Stimulated activated CD4-positive, alpha-beta T cell treated with anti-CD3 and anti-CD28 coated beads, Interleukin-4, amount 100 ng/mL, for 48 hours (primary cell): ENCODE measurements around the gene STC2.

Source experiments
- DNase-seq, 2 donors: peaks; one replicate each; pipeline ENCODE4 v3.0.0-alpha.2; 2020; ENCODE audit warnings: low read depth in 2 of 2

Gene STC2

GRCh38 chr5:173314166-173314952, 13.9 kb downstream of the STC2 start:
- DNase-seq, result no peak

DNA sequence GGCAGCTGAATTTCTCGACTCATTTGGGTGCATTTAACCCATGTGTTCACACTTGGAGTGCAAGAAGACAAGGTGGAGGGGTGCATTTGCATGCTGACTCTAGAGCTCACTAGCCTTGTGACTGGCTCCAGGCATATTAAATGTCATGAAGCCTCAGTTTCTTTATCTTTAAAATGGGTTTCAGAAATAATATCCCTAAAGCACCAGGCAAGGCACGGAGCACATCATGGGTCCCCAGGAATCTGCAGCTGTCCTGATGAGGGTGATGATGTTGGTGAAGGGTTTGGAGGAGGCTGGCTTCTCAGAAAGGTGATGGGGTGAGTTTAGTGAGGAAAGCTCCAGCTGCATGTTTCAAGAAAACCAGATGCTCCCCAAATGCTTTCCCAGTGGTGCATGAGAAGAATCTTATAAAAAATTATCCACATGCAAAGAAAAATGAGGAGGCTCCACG, 14.8 kb downstream of the STC2 start:
- no peak for DNase-seq

GRCh38 chr5:173312821-173313220, 15.4 kb downstream of the STC2 start:
- DNase-seq, result no peak

- no peak for DNase-seq
Observed at GRCh38 chr5:173311818-173312585, 16.2 kb downstream of the STC2 start.

DNA sequence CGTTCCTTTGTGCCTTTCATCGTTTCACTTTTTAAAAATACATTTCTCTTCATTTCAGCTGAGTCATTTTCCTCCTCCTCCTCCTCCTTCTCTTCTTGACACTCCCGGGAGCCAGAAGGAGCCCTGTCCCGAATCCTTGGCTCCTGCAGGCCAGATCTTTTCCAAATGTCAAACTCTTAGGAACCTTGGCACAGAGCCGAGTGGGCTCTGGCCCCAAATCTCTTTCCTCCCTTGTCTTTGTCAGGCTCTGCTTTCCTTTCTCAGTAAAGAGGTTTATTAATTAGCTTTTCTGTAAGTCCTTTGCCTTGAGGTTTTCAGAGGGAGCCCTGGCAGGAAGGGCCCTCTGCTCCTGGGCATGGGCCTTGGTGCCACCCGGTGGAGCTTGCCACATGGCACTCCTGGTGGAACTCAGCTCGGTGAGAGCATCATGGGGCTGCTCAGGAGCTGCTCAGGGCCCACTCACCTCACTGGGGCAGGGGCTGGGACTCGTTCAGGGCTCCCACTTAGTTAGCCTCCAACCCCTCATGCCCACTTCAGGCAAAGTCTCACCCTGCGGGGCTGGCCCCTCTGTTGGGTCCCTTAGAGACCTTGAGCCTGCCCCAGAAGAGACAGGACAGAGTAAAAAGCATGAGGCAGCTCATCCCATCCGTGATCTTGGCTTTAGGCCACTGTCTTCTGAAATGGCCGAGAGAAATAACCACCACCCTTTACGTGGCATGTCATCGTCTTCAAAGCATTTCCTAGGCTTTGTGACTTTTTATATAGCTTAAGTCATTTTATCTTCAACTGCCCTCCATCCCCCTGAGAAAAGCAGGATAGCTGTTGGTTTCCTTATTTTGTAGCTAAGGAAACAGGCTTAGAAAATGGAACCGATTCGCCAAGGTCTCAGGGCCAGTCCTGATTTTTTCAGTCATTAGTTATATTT, 17.1 kb downstream of the STC2 start:
- no peak for DNase-seq

DNA sequence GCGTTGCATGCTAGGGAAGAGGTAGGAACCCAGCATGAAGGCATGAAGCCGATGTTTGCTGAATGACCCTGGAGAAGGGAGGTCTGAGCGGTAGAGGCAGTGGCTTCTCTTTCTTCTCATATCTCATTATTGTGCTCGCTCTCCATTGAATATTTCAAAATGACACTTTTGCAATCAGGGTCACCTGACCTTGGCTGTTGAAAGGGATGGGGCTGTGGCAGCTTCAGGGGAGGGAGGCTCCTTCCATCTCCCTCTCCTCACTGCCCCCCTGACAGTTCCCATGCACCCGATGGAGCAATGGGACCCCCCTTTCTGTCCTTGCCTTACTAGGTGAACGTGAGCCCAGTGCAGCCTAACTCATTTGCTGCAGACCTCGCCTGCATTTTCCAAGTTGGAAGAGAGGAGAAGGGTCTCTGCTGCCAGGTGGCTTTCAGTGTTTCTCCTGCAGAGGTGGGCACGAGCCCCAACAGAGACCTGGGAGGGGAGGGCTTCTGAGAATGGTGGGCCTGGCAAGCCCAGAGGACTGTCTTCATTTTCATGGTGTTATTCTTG, 17.9 kb downstream of the STC2 start:
- DNase-seq, result no peak

DNA sequence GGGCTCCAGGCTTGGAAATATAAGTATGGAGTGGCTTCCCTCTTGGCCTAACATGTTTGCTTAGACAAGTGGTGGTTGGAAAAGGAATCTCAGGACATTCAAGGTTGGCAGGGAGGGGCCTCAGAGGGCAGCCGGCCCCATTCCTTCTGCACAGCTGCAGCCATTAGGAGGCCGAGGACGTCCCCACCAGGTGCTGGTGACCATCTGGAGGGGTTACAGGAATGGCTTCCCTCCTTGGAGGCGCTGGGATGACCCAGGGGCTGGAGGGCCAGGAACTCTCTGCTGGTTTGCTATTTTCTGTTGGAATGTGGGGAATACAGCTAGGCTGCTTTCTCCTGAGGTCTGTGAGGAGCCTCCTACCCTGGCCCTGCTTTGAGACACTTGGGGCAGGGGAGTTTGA, 18.5 kb downstream of the STC2 start:
- DNase-seq, result no peak

GRCh38 chr5:173308226-173308625, 20.0 kb downstream of the STC2 start:
- DNase-seq, result no peak

DNA sequence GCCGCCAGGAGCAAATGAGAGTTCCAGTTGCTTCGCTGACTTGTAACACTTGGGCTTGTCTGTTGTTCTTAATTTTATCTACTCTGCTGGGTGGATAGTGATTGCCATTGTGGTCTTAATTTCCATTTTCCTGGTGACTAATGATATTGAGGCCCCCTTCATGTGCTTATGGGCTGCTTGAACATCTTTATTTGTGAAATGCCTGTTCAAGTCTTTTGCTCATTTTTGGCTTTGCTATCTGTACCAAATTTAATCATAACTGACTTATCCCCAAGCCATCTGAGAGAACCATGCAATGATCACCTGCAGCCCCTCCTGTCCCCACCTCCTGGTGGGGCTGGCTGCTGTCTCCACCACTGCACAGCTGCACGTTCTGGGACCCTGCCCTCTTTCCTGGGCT, 20.5 kb downstream of the STC2 start:
- no peak for DNase-seq

DNA sequence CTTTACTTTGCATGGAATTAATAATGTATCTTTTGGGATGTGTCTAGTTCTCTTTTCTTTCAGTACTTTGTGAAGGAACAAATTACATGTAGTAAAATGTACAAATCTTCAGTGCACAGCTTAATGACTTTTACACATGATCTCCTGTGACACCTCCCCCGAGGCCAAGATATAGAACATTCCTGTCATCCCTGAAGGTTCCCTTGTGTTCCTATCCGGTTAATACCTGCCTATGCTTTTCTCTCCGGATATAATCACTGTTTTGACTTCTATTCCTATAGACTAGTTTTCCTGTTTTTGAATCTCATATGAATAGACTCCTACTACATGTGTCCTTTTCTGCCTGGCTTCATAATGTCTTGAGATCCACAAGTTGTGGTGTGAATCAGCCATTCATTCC, 21.5 kb downstream of the STC2 start:
- no peak for DNase-seq

GRCh38 chr5:173304591-173304988, 23.6 kb downstream of the STC2 start:
- no peak for DNase-seq

- DNase-seq, result no peak
Observed at GRCh38 chr5:173303878-173304590, 24.2 kb downstream of the STC2 start.

GRCh38 chr5:173302546-173303155, 25.6 kb downstream of the STC2 start:
- DNase-seq, result no peak

- no peak for DNase-seq
Observed at GRCh38 chr5:173301695-173302545, 26.3 kb downstream of the STC2 start.

- no peak for DNase-seq
Observed at GRCh38 chr5:173300389-173301047, 27.7 kb downstream of the STC2 start.

DNA sequence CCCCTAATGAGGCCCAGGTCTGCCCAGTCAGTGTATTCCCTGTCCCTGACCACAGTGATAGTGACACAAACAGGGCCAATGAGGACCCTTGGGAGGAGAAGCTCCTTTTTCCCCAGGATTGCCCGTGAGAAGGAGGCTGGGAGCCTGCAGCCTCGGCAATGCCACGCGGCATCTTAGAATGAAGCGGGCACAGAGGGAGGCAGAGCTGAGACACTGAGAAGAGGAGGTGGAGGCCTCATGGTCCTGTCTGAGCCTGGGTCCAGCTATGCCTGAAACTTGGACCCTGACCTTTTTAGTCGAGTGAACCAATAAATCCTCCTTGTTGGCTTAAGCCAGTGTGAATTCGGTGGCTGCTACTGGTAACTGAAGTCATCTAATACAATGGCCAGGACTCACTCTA, 28.4 kb downstream of the STC2 start:
- no peak for DNase-seq

DNA sequence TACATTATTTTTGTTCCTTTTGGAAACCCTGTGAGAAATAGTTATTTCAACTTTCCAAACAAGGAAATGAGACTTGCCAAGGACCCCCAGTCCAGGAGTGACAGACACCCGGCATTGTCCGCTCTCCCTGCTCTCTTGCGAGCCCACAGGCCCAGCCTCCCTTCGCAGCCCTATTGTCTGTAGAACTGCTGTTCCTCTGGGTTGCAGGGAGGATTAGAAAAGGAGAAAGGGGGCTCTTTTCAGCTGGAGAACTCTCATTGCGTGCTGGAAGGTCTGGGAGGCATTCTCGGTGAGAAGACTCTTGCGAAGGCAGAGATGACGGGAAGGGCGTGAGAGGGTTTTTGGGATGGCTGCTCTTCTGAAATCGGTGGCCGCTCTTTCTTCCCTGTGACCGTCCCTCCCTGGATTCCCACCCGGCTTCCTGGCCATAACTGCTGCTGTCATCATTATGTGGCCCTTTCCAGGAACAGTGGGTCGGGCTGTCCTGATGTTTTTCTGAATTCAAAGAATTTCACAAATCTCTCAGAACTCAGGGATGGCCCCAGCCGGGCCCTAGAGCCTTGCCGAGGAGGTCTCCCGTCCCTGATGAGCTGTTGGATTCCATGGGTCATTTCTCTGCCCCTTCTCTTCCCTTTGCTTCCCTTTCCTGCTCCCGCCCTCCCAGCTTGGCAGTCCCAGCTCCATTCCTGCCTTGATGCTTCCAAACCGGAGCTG, 29.8 kb downstream of the STC2 start:
- DNase-seq, result no peak

DNA sequence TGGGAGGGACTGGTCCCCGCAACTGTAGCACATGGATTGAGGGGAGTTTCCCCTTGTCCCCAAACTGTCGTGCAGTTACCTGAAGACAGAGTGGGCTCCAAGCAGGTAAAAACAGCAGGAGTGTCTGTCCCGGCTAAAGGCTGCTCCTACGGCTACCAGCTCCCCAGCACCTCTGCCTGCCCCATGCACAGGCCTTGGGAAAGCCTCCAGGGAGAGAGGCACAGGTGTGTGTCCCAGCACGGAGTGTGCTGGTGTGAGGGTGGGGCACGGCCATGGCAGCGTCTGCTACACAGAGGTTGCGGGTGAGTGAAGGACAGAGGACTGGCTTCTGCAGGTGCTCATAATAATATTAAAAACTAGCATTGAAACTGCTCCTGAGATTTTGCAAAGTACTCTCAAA, 30.4 kb downstream of the STC2 start:
- no peak for DNase-seq
